DMS53 treated with DMSO at 0.1 percent for 48 hours (cell line): Measurements from ENCODE around the gene TAF1B.

ENCODE experiments used
- DNase-seq: peaks from one replicate; lab custom pipeline; 2025; ENCODE audit not compliant: unreplicated experiment; lab: John Stamatoyannopoulos, UW

Gene TAF1B

GRCh38 chr2:9982891-9983290, 139.6 kb downstream of the TAF1B start:
- no peak for DNase-seq

GRCh38 chr2:9983401-9984216, 140.3 kb downstream of the TAF1B start:
- DNase-seq: no peak
